ENCODE data around the gene PDSS2.

DNA sequence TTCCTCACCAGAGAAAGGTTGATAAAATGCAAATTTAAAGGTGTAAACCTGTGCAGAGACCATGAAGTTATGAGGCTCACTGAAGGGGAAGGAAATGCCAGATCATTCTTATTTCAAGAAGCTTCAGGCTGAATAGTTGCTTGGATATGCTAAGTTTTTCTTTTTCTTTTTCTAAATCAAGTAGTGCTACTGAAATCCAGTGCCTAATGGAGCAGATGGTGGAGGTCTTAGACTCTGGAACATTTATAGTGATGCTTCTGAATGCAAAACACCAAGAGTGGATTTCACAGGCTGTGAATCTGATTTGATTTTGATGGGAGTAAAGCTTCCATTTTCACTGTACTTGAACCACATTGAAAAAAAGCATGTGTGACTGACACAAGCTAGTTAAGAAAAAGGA, 192.8 kb downstream of the PDSS2 start:
- TF ChIP-seq, protein P1, sequence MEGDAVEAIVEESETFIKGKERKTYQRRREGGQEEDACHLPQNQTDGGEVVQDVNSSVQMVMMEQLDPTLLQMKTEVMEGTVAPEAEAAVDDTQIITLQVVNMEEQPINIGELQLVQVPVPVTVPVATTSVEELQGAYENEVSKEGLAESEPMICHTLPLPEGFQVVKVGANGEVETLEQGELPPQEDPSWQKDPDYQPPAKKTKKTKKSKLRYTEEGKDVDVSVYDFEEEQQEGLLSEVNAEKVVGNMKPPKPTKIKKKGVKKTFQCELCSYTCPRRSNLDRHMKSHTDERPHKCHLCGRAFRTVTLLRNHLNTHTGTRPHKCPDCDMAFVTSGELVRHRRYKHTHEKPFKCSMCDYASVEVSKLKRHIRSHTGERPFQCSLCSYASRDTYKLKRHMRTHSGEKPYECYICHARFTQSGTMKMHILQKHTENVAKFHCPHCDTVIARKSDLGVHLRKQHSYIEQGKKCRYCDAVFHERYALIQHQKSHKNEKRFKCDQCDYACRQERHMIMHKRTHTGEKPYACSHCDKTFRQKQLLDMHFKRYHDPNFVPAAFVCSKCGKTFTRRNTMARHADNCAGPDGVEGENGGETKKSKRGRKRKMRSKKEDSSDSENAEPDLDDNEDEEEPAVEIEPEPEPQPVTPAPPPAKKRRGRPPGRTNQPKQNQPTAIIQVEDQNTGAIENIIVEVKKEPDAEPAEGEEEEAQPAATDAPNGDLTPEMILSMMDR (IDR thresholded peaks at IDR 0.05), result no peak
- no peak for TF ChIP-seq POLR2A (IDR thresholded peaks at IDR 0.05)
